K562 treated with DMSO at 1 percent for 4 hours (cell line): ENCODE results near the gene PSMC3. TPM values are rescaled to one million over a fixed set of nuclear protein-coding genes. Genes with fewer than 3 reads are reported as not detected.

Source experiments
- total RNA-seq: library from RNA; unstranded; fragments of 300-600 nt; gene quantifications from 2 replicates; pipeline ENCODE4 v1.2.3, GENCODE V29; 2022; ENCODE audit not compliant: insufficient read depth

The PSMC3 gene
- total RNA-seq: 226 and 257 TPM in 2 replicates

GRCh38 chr11:47426062-47426956, at the start of gene PSMC3:
PSMC3 (minus strand) TSS chr11:47426439; CDS start chr11:47426279, 160 bp downstream.

DNA sequence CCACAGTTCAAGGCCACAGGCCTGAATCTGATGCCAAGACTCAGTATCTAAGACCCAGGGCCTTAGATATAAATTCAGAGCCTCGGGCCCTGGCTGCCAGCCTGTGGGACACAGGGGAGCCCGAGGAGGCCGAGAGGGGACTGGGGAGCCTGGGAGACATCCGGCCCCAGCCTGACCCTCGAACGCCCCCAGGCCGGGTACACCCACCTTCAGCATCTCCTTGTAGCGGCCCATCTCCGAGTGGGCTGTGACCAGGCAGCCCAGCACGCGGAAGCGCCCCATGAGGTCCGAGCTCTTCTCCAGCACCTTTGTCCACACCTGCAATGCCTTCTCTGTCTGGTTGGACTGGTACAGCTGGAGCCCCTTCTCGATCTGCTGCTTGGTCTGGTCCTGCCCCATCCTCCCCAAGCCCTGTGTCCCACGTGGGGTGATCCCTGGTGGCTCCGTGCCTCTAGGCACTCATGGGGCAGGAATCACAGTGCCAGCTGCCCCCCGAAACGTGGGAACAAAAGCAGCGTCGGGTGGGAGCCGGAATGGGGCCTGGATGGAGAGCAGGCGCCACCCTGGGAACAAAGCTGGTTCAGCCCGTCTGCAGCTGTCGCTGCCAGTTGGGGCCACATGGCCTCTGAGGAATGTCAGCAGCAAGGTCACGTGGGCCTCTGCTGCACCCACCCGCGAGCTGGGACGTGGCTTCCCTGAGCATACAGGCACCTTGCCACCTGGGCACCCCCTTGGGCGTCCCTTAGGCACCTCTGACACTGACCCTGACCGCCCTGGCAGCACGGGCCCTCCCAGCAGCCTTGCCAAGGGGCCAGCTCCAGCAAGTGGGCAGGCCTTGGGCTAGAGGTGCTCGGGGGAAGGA, 22.6 kb upstream of the PSMC3 start, which contains the start of gene RAPSN:
Gene RAPSN, minus strand, starts transcription at position 571 of the 862 bp plus-strand sequence. Its CDS starts 172 bp downstream, at position 399.

DNA sequence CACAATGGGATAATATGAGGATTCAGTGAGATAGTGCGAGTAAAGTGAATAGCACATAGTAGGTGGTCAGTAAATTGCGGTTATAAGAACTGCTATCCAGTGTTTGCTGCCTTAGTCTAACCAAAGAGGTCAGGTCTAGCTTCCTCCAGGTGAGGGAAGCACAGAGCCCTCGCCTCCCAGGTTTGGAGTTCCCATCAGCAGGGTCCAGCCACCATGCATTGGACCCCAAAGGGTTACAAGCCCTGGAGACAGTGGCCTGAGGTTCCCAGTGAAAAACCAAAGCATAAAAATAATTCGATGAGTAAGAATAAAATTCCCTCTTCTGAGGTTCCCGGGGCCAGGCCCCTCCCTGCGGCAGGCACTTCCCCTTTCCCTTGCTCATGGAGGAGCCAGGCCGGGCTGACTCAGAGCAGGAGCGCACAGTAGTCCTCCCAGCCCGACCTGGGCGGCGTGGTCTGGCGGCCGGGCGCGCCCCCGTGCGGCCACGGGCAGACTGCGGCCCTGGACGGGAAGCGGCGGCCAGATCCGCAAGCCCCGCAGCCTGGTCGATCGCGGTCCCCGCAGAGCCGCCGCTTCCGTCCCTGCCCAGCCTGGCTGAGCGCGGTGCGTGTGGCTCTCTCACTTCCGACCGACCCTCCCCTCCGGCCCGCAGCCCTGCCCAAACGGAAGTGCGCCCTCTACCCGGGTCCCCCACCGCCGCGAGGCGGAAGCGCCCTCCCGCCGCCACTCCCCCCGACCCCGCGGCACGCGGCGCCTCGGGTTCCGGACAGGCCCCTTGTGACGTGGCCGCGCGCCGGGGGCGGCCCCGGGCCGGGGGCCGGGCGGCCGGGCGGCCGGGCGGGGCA, 18.3 kb downstream of the PSMC3 start, which contains the start of gene SLC39A13:
Gene SLC39A13, plus strand, starts transcription at position 845 of the 845 bp plus-strand sequence. CDS start 1,505 bp downstream, outside the sequence.

DNA sequence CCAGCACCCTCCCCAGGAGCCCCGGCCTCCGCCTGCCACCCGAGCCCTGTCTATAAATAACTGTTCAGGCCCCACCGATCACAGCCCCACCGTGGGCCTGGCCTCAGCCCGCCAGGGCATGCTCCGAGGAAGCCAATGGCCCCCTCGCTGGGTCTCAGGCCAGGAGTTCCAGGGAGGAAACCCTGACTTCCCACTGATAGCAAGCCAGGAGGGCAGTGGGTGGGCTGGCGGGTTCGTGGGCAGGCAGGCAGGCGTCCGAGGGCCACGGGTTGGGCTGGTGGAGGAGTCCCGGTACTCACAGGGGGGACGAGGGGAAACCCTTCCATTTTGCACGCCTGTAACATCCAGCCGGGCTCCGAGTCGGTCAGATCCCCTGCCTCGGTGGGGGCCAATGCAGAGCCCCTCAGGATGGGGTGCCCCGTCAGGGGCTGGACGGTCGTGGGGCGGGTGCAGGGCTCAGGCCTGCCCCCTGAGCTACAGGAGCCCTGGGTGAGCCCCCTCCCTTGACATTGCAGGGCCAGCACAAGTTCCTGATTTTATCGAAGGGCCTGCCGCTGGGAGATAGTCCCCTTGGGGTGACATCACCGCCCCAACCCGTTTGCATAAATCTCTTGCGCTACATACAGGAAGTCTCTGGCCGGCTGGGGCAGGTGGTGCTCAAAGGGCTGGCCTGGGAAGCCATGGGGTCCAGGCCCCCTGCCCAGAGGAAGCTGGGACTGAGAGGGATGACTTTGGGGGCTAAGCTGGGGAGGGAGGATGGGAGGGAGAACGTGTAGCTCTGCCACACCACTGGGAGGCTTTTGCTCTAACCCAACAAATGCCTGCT, 48.0 kb downstream of the PSMC3 start, which contains the start of gene SPI1:
Gene SPI1, minus strand, starts transcription at position 538 of the 826 bp plus-strand sequence. Its CDS starts 194 bp downstream, at position 344.

Other genes starting within 250 kb of the PSMC3 start
- 65.4 and 97.1 TPM in 2 replicates for gene ARFGAP2, start 249.6 kb downstream of the PSMC3 start, total RNA-seq
- gene PACSIN3, start 240.0 kb downstream of the PSMC3 start, total RNA-seq: 5.1 and 7.0 TPM in 2 replicates
- gene DDB2, start 211.5 kb downstream of the PSMC3 start, total RNA-seq: 12.1 and 15.4 TPM in 2 replicates
- gene ACP2, start 177.6 kb downstream of the PSMC3 start, total RNA-seq: 20.0 and 26.4 TPM in 2 replicates
- 16.8 and 20.0 TPM in 2 replicates for gene NR1H3, start 168.4 kb downstream of the PSMC3 start, total RNA-seq
- 43.1 and 57.8 TPM in 2 replicates for gene MADD, start 156.3 kb downstream of the PSMC3 start, total RNA-seq
- gene MYBPC3, start 73.7 kb downstream of the PSMC3 start, total RNA-seq: not detected in 2 replicates
- gene SPI1, start 47.9 kb downstream of the PSMC3 start, total RNA-seq: 88.6 and 115 TPM in 2 replicates
- 19.1 and 32.3 TPM in 2 replicates for gene SLC39A13, start 17.8 kb downstream of the PSMC3 start, total RNA-seq
- gene RAPSN, start 22.7 kb upstream of the PSMC3 start, total RNA-seq: 0.86 TPM in 1 of 2 replicates, not detected in the other
- 20.6 and 28.5 TPM in 2 replicates for gene CELF1, start 126.7 kb upstream of the PSMC3 start, total RNA-seq
- 91.8 and 92.5 TPM in 2 replicates for gene PTPMT1, start 139.2 kb upstream of the PSMC3 start, total RNA-seq
- gene KBTBD4, start 152.5 kb upstream of the PSMC3 start, total RNA-seq: 7.0 and 9.6 TPM in 2 replicates
- 165 and 180 TPM in 2 replicates for gene NDUFS3, start 152.6 kb upstream of the PSMC3 start, total RNA-seq
- gene FAM180B, start 160.2 kb upstream of the PSMC3 start, total RNA-seq: not detected in 2 replicates
- not detected in 2 replicates for gene C1QTNF4, start 168.0 kb upstream of the PSMC3 start, total RNA-seq
- 53.8 and 63.5 TPM in 2 replicates for gene MTCH2, start 216.1 kb upstream of the PSMC3 start, total RNA-seq